ENCODE data around the gene CCT3.

The CCT3 gene

DNA sequence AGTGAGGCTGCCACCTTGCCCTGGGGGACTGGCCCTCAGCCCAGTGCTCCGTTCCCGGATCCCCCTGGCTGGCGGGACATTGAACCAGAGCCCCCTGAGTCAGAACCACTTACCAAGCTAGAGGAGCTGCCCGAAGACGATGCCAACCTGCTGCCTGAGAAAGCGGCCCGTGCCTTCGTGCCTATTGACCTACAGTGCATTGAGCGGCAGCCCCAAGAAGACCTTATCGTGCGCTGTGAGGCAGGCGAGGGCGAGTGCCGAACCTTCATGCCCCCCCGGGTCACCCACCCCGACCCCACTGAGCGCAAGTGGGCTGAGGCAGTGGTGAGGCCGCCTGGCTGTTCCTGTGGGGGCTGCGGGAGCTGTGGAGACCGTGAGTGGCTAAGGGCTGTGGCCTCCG lies 52.7 kb downstream of the CCT3 start:
- DNase-seq = peak in 2 of 10 donors; percentile 59 to 75
- intact Hi-C loops (cut with DNase I) = no loop called here

DNA sequence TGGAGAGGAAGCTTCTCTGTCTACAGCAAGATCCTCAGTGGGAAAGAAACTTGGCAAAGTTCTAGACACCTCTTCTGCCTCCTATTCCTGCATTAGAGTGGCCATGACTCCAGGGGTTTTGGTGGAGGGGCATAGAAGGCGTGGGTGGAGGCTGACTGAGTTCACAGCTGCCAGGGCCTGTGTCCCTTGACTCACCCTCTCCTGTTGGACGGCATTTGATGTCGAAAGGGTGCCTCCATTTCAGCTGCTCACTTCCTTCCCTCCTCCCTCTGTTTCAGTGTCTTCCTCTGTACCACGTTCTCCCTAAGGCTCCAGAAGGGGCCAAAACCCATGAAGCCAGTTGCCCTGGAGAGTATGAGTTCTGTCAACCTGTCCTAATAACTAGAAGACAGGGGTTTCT lies 53.3 kb downstream of the CCT3 start:
- intact Hi-C loops (cut with DNase I) = no loop called here
- DNase-seq = peak in 2 of 10 donors; percentile 5 to 21

DNA sequence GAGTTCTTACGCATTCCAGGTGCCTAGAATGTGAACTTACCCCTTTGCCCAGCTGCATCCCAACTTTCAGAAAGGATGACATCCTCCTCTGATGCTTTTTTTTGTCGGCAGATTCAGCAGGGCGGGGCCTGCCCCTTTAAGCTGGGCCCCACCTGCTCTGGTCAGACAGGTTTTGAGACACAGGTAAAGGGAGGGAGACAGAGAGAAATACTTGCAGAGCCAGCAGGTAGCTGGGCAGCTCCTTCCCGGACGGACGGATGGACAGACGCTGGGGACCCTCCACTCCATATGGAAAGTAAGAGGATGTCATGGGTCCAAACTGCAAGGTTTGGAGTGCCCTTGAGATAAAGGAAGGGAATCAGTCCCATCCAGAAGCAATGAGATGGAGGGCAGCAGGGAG lies 54.0 kb downstream of the CCT3 start, which contains the start of gene TMEM79:
TMEM79 (plus strand) TSS at position 214 of the 400 bp plus-strand sequence. CDS start 902 bp downstream, outside the sequence.
- peak in 2 of 10 donors; percentile 30 to 44 for DNase-seq
- intact Hi-C loops (cut with DNase I) = no loop called here

GRCh38 chr1:156283521-156283920 lies 54.6 kb downstream of the CCT3 start:
- intact Hi-C loops (cut with DNase I) = no loop called here
- DNase-seq = no peak

DNA sequence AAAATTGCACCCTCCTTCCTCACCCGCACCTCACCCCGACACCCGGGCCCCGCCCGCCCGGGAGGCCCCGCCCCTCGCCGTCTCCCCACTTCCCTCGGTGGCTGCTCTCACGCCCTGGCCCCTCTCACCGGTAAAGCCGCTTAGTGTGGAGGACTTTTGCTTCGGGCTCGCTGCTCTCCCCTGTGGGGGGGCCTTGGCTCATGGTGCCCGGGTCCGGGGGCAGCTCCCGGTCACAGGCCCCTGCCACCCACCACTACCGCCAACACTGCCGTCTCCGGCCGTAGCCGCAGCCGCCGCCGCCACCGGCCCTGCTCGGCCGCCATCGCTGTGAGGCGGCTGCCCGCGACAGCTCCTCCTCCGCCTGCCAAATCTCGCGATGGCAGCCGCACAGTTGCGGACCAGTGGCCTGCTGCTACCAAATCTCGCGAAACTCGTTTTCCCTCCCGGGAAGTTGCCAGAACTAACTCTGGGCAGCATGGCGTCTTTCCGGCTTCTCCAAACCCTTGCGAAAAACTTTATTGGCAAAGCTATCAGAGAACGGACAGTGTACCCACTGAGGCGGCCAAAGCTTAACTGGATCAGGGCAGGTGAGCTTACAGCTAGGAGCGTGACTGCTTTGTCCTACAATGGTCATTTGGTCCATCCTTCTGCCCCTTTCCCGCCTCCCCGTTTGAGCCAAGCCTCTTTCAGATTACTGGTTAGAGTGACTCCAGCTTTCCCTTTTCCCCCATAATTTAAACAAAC lies 55.4 kb downstream of the CCT3 start, which contains the start of gene SMG5:
SMG5 (minus strand) TSS at position 347 of the 744 bp plus-strand sequence; CDS start at position 202, 145 bp downstream.
- intact Hi-C loops (cut with DNase I) = no loop called here
- DNase-seq = peak; percentile 92 to 99 (median 93)

- DNase-seq = peak in 1 of 10 donors; percentile 71
- intact Hi-C loops (cut with DNase I) = no loop called here
These were observed 56.2 kb downstream of the CCT3 start for GRCh38 chr1:156281693-156282478.

GRCh38 chr1:156281281-156281680 lies 56.8 kb downstream of the CCT3 start:
- intact Hi-C loops (cut with DNase I) = no loop called here
- peak in 3 of 10 donors; percentile 42 to 85 (median 72) for DNase-seq

DNA sequence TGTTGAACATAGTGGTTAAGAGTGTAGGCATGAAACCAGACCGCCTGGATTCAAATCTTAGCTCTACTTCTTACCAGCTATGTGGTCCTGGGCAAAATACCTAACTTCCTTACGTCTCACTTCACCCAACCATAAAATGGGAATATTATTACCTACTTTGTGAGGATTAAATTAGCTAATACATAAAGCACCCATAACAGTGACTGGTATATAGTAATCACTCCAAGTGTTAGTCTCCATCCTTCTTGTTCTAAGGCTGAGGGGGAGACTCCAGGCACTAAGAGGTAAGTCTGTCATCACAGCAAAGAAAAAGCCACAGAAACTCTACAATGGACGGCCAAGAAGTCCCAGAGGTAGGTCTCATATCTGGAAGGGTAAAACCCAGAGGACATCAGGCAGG lies 58.3 kb downstream of the CCT3 start:
- intact Hi-C loops (cut with DNase I) = no loop called here
- DNase-seq = no peak

DNA sequence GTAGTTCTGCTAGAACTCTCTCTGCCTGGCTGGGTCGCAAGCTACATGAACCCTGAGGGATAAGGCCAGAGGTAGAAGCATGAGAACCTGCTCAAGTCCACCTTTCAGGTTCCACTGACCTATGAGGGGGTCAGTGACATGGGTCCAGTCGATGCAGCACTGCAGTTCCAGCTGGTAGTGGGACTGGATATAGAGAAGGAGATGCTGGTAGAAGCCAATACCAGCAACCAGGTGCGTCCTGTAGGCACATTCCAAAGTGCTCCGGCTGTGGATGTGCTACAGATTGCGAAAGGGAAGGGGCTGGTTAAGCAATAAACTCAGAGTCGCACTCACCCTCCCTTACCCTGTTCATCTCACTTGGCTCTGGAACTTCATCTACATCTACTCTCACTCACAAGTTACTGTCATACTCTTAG lies 61.1 kb downstream of the CCT3 start:
- intact Hi-C loops (cut with DNase I) = no loop called here
- DNase-seq = peak in 1 of 10 donors; percentile 7

DNA sequence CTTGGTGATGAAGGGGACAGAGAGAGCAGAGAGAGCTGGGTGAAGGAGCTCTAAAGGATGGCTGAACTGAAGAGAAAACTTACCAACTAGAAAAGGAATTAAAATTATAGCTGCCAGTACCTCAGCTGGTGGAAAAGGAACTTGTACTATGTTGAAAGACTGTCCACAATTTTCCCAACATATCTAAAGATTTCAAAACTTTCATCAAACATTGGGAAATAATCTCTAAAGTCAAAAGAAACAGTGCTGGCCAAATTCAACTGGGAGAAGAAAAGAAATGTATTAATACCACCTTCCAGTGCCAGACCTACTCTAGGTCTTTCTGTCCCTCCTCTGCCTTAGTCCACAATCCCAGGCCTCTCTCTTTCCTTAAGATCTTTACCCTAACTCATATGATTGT lies 61.6 kb downstream of the CCT3 start:
- DNase-seq = peak in 1 of 10 donors; percentile 1
- intact Hi-C loops (cut with DNase I) = no loop called here

DNA sequence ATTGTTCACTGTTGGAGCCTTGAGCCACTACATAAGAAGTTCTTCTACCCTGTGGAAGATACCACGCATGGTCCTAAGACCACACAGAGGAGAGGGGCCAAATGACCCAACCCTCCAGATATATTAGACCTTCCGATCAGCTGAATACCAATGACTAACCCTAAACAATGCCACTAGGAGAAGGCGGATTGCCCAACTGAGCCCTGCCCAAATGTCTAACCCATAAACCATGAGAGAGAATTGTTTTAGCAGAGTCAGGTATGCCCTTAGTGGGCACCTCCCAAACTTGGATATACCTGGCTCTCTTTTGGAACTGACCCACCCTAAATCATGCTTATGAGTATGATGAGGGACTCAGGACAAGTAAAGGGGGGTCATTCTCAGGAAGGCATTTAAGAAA lies 67.8 kb downstream of the CCT3 start:
- intact Hi-C loops (cut with DNase I) = no loop called here
- no peak for DNase-seq

- intact Hi-C loops (cut with DNase I) = no loop called here
- DNase-seq = no peak
These were observed 69.8 kb downstream of the CCT3 start for GRCh38 chr1:156268336-156268735.

DNA sequence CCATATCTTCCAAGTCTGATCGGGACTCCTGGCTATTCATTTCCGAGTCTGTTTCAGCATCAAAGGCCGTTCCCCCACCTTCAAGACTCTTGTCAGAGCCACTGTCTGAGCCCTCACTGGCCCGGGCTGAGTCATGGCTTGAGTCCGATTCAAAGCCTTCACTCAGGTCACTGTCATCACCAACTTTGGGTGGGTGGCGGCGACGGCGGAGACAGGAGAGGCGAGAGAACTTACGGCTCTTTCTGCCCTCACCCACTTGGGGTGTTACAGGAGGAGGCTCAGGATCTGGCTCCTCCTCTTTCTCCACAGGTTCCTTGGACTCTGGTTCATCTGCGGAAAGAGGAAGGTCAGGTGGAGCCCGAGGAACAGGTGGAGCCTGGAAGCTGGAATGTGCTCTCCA lies 72.0 kb downstream of the CCT3 start:
- intact Hi-C loops (cut with DNase I) = no loop called here

GRCh38 chr1:156263288-156263655 lies 74.8 kb downstream of the CCT3 start:
- intact Hi-C loops (cut with DNase I) = no loop called here
- peak in 2 of 10 donors; percentile 23 to 61 for DNase-seq

More for the DNA sequence above, 72.0 kb downstream of the CCT3 start:
- peak in 1 of 10 donors; percentile 75 for DNase-seq

GRCh38 chr1:156262461-156263287 lies 75.4 kb downstream of the CCT3 start:
- peak in 1 of 10 donors; percentile 51 for DNase-seq
- intact Hi-C loops (cut with DNase I) = no loop called here

DNA sequence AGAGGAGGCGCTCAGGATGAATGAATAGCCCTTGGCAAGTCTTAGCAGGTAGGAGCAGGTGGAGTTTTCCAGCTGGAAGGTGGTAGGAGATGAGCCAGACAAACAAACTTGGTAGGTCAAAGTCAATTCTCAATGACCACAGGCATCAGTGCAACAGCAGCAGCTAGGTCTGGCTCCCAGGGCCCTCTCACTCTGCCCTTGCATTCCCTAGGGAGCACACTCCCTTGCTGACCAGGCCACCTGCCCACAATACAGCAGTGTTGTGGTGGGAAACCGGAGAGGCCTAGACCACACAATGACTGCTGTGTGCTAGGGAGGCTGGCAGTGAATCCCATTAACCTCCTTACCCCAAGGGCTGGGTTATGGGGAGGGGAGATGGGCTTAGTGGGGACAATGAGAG lies 77.2 kb downstream of the CCT3 start:
- DNase-seq = peak in 2 of 10 donors; percentile 75 to 90
- intact Hi-C loops (cut with DNase I) = no loop called here

DNA sequence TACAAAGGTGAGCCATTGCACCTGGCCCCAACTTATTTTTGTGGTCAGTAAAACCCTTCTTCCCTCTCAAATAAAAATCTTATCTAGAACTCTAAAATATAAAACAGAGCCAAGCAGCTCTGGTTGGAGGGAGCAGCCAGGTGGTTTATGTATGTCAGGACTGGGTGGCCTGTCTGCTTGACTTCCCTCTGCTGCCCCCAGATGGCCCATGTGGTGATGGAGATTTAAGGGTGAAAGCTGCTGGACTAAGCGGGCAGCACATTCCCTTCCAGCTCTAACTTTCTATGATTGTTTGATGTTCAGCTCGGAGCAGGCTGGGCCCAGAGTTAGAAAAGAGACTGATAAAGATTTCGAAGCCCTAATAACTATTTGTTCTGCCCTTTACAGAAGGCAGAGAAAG lies 78.3 kb downstream of the CCT3 start:
- DNase-seq = peak in 7 of 10 donors; percentile 53 to 92 (median 65)
- intact Hi-C loops (cut with DNase I) = no loop called here
